ENCODE measurements around the gene SPOCK1.

The SPOCK1 gene

DNA sequence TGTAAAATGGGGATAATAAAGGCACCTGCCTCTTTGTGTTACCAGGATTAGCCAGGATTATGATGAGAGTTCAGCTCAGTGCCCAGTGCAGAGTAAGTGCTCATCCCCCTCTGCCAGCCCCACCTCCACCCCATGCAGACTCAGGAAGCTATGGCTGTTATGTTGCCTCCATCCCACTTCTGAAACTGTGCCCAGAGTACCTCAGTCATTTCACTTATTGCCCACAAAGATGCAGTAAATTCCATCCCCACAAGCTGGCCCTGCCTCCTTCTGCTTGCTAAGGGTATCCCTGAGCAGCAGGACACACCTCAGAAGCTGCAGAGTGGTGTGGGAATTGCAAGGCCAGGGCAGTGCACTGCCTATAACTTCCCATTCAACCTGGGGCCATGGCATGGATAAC, 415.1 kb downstream of the SPOCK1 start:
- intact Hi-C loops (cut with DNase I; ENCODE audit: low total_unique reads), result no loop called here
- Histone ChIP-seq H3K4me1 (no peaks in the 10 kb centered on the region), H3K9me3 (no peaks in the 10 kb centered on the region), H3K27ac (no peak overlapping the region), H3K4me3 (no peak overlapping the region), H3K27me3 (no peaks in the 10 kb centered on the region), H3K36me3 (no peaks in the 10 kb centered on the region)
- no peak for DNase-seq
- TF ChIP-seq CTCF (IDR thresholded peaks at IDR 0.05), result no peak

- Histone ChIP-seq H3K27ac (no peak overlapping the region), H3K4me3 (no peak overlapping the region), H3K36me3 (no peaks in the 10 kb centered on the region), H3K9me3 (no peaks in the 10 kb centered on the region), H3K4me1 (no peaks in the 10 kb centered on the region), H3K27me3 (no peaks in the 10 kb centered on the region)
- no peak for DNase-seq
- intact Hi-C loops (cut with DNase I; ENCODE audit: low total_unique reads), result no loop called here
- TF ChIP-seq CTCF (IDR thresholded peaks at IDR 0.05), result no peak
Observed at GRCh38 chr5:137082951-137083350, 416.2 kb downstream of the SPOCK1 start.

- Histone ChIP-seq H3K4me1 (peaks cover 0 to 3% (median under 1%) of the 10 kb centered on the region in 4 donors), H3K4me3 (no peak overlapping the region), H3K9me3 (no peaks in the 10 kb centered on the region), H3K36me3 (no peaks in the 10 kb centered on the region), H3K27me3 (no peaks in the 10 kb centered on the region), H3K27ac (no peak overlapping the region)
- intact Hi-C loops (cut with DNase I; ENCODE audit: low total_unique reads), result no loop called here
- no peak for DNase-seq
- TF ChIP-seq CTCF (IDR thresholded peaks at IDR 0.05), result no peak
Observed at GRCh38 chr5:137078171-137078665, 420.9 kb downstream of the SPOCK1 start.

- no peak overlapping the region for H3K27ac ChIP-seq
- DNase-seq, result no peak
Observed at GRCh38 chr5:137075163-137075970, 423.8 kb downstream of the SPOCK1 start.

DNA sequence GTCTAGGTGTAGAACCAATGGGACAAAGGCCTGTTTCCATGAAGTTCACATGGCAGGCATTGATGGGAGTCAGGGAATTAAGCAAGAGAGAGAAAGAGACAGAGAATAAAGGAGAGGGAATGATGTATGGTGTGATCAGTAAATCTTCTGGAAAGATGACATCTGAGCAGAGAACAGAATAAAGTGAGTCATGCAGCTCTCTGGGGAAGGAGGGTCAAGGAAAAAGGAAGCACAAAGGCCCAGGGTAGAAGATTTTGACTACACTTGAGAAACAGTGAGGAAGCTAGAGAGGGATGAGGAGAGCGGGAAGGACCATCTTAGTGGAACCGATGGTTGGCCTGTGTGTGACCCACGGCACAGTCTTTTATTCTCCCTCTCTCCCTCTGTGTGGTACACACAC, 425.9 kb downstream of the SPOCK1 start:
- Histone ChIP-seq H3K36me3 (no peaks in the 10 kb centered on the region), H3K9me3 (no peaks in the 10 kb centered on the region), H3K4me3 (peak overlapping the region in 1 of 2 donors; percentile 23), H3K27me3 (no peaks in the 10 kb centered on the region), H3K27ac (peak overlapping the region; percentile 65 to 71), H3K4me1 (peaks cover 0 to 21% (median 15%) of the 10 kb centered on the region in 4 donors)
- no peak for TF ChIP-seq CTCF (IDR thresholded peaks at IDR 0.05)
- no peak for DNase-seq
- intact Hi-C loops (cut with DNase I; ENCODE audit: low total_unique reads), result no loop called here

More at GRCh38 chr5:137075163-137075970, 423.8 kb downstream of the SPOCK1 start:
- Histone ChIP-seq H3K36me3 (no peaks in the 10 kb centered on the region), H3K9me3 (no peaks in the 10 kb centered on the region), H3K27me3 (no peaks in the 10 kb centered on the region), H3K4me1 (peaks cover 0 to 21% (median 15%) of the 10 kb centered on the region in 4 donors), H3K4me3 (no peak overlapping the region)
- intact Hi-C loops (cut with DNase I; ENCODE audit: low total_unique reads), result no loop called here
- peak in 1 of 2 experiments; percentile 7 for TF ChIP-seq CTCF (IDR thresholded peaks at IDR 0.05)

Measured in tibial artery (tissue), 4 donors.